Vagina (tissue), 2 donors: ENCODE measurements around the gene PDE4D. TPM values are rescaled to one million over a fixed set of nuclear protein-coding genes. Genes with fewer than 3 reads are reported as not detected.

Source experiments
- DNase-seq, 2 donors: peaks; one replicate each; pipeline ENCODE4 v3.0.0-alpha.2; 2017; ENCODE audit errors: extremely low spot score in 2 of 2
- H3K27ac ChIP-seq: fragments of 200-600 bp; sonication (generic); one replicate; pipeline ENCODE4 v1.5.1; 2019
- H3K27me3 ChIP-seq: fragments of 200-600 bp; sonication (generic); one replicate; pipeline ENCODE4 v1.5.1; 2019
- H3K36me3 ChIP-seq, 2 donors: fragments of 200-600 bp; sonication (generic); one replicate each; pipeline ENCODE4 v1.5.1; 2017 to 2019
- H3K4me1 ChIP-seq: fragments of 200-600 bp; sonication (generic); one replicate; pipeline ENCODE4 v1.5.1; 2019
- H3K4me3 ChIP-seq, 2 donors: fragments of 200-600 bp; sonication (generic); 1 replicate in 1 of 2; 2 replicates in 1 of 2; pipeline ENCODE4 v1.5.1; 2016 to 2019
- H3K9me3 ChIP-seq: fragments of 200-600 bp; sonication (generic); one replicate; pipeline ENCODE4 v1.5.1; 2019
- POLR2A ChIP-seq, 2 donors: fragments of 450-650 bp; IDR thresholded peaks; one replicate each; pipeline ENCODE4 v1.6.1; 2017; ENCODE audit warnings: antibody characterized with exemption in 2 of 2, mild to moderate bottlenecking in 2 of 2, moderate library complexity in 2 of 2
- POLR2AphosphoS5 ChIP-seq, 2 donors: sonication (generic); formaldehyde crosslinking; IDR thresholded peaks; one replicate each; pipeline ENCODE4 v1.9.0; 2017; ENCODE audit warnings: antibody characterized with exemption in 2 of 2, mild to moderate bottlenecking in 2 of 2, low read depth in 1 of 2; ENCODE audit not compliant: insufficient read depth in 1 of 2
- intact Hi-C: fragments of 100-400 bp; cut with DNase I; formaldehyde crosslinking; loops from one replicate; pipeline ENCODE4 v1.15.1; 2023
- total RNA-seq: library from RNA; depleted of rRNA; stranded (reverse); fragments of >200 nt; gene quantifications from one replicate; pipeline ENCODE4 v1.2.3, GENCODE V29; 2016
- TF ChIP-seq, protein P1 (sequence below), 3 experiments: fragments of 450-650 bp in 2 of 3; fragments of 200-600 bp in 1 of 3; sonication (generic) in 1 of 3; IDR thresholded peaks; one replicate each; pipeline ENCODE4 v1.5.1; 2017 to 2019; ENCODE audit warnings: antibody characterized with exemption in 3 of 3, mild to moderate bottlenecking in 2 of 3, moderate library complexity in 2 of 3

PDE4D gene
- total RNA-seq, 1 donor from 2014 or later, result 86.9 TPM

DNA sequence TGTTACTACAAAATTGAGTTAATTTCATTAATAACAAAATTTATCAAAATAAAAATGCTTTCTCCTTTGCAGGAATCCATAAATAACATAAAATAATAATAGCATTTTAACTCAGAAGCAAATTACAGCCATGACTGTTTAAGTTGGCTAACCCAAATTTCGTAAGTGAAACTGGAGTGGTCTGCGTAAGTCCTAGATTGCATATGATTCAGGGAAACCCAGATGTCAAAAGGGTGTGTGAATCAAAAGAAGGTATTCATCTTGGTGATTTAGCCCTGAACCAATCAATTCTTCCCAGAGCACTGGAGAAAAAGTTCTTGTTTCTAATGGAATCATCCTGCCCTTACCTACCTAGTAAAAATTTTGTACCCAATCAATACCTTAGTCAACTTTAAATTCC lies 763.1 kb downstream of the PDE4D start:
- Histone ChIP-seq H3K4me1 (peaks cover 45% of the 10 kb centered on the region), H3K9me3 (no peaks in the 10 kb centered on the region), H3K27me3 (no peaks in the 10 kb centered on the region), H3K36me3 (no peaks in the 10 kb centered on the region), H3K27ac (no peak overlapping the region), H3K4me3 (no peak overlapping the region)
- intact Hi-C loops, result no loop called here
- DNase-seq, result no peak
- TF ChIP-seq, protein P1, sequence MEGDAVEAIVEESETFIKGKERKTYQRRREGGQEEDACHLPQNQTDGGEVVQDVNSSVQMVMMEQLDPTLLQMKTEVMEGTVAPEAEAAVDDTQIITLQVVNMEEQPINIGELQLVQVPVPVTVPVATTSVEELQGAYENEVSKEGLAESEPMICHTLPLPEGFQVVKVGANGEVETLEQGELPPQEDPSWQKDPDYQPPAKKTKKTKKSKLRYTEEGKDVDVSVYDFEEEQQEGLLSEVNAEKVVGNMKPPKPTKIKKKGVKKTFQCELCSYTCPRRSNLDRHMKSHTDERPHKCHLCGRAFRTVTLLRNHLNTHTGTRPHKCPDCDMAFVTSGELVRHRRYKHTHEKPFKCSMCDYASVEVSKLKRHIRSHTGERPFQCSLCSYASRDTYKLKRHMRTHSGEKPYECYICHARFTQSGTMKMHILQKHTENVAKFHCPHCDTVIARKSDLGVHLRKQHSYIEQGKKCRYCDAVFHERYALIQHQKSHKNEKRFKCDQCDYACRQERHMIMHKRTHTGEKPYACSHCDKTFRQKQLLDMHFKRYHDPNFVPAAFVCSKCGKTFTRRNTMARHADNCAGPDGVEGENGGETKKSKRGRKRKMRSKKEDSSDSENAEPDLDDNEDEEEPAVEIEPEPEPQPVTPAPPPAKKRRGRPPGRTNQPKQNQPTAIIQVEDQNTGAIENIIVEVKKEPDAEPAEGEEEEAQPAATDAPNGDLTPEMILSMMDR (IDR thresholded peaks at IDR 0.05), result no peak
- TF ChIP-seq POLR2AphosphoS5 (IDR thresholded peaks at IDR 0.05; ENCODE audit: insufficient read depth in 1 of 2, low read depth in 1 of 2) (no peak), POLR2A (IDR thresholded peaks at IDR 0.05) (no peak)

DNA sequence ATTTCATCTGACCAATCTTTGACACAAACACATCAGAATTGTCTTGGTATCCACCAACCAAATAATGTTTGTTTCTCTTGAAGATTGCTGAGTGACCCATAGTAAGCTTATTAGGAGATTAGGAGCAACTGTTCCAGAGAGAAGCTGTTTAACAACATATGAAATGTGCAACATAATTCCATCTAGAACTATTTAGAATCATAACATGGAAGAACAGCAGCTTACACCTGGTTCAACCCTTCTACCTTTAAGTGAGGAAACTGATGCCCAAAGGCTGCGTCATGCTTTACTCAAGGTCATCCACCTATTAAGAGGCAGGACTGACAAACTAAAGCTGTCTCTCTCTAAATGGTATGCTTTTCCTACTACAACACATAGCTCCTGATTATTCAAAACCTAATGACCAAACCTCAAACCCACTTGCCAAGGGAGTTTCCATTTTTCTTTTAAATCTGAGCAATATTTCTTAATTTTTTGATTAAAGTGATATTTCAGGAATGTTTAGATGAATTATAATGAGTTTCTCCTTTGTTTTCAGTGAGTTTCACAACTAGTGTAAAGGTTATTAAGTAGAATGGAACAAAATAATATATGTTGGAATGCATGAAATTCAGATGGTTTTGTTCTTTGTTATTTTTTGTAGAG lies 764.8 kb downstream of the PDE4D start:
- H3K27ac ChIP-seq, result no peak overlapping the region
- peaks cover 33% of the 10 kb centered on the region for H3K4me1 ChIP-seq

DNA sequence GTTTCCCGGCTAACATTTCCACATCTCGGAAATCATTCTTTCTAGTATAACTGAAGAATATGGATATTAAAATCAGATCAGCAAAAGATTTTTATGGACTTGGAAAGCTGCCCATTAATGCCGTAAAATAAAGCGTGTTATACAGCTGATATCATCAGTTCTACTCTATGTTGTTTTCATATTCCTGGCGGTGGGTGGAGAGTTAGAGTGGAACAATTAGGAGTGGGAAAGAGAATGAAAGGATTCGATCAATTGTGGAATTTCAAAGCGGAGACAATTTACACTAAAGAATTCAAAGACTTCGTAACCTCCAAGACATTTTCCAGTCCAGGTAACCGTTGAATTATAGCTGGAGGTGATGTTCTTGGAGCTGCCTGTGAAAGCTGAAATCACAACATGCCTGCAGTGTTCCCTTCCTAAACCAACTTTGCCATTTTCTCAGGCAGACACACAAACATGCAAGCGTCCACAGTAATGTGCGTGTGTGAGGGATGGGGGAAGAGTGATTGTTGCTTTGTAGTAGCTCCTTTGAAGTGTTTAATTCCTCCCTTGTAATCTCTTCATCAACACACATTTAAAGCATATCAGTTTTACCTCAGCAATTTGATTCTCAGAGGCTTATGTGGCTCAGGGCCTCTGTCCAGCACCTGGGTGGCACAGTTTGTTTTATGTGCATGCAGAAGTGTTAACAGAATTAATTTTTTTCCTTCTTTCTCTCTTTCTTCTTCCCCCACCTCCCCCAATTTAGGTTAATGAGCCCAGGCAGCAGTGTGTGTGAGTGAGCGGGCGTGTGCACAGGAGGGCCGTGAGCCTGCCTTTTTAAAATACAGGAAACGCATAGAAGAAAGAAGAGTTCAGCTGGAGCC lies 766.6 kb downstream of the PDE4D start:
- Histone ChIP-seq H3K9me3 (no peaks in the 10 kb centered on the region), H3K4me3 (peak overlapping the region; percentile 35 to 44), H3K36me3 (no peaks in the 10 kb centered on the region), H3K4me1 (peaks cover 30% of the 10 kb centered on the region), H3K27me3 (no peaks in the 10 kb centered on the region), H3K27ac (peak overlapping the region; percentile 73)
- TF ChIP-seq POLR2A (IDR thresholded peaks at IDR 0.05) (no peak), POLR2AphosphoS5 (IDR thresholded peaks at IDR 0.05; ENCODE audit: insufficient read depth in 1 of 2, low read depth in 1 of 2) (no peak)
- TF ChIP-seq, protein P1 (IDR thresholded peaks at IDR 0.05), result no peak
- intact Hi-C loops, result no loop called here
- no peak for DNase-seq

More for the DNA sequence above, 764.8 kb downstream of the PDE4D start:
- intact Hi-C loops, result no loop called here
- no peak overlapping the region for H3K4me3 ChIP-seq
- no peak for TF ChIP-seq POLR2A (IDR thresholded peaks at IDR 0.05)
- TF ChIP-seq, protein P1 (IDR thresholded peaks at IDR 0.05), result no peak
- no peaks in the 10 kb centered on the region for H3K36me3 ChIP-seq
- no peaks in the 10 kb centered on the region for H3K9me3 ChIP-seq
- DNase-seq, result no peak
- H3K27me3 ChIP-seq, result no peaks in the 10 kb centered on the region

DNA sequence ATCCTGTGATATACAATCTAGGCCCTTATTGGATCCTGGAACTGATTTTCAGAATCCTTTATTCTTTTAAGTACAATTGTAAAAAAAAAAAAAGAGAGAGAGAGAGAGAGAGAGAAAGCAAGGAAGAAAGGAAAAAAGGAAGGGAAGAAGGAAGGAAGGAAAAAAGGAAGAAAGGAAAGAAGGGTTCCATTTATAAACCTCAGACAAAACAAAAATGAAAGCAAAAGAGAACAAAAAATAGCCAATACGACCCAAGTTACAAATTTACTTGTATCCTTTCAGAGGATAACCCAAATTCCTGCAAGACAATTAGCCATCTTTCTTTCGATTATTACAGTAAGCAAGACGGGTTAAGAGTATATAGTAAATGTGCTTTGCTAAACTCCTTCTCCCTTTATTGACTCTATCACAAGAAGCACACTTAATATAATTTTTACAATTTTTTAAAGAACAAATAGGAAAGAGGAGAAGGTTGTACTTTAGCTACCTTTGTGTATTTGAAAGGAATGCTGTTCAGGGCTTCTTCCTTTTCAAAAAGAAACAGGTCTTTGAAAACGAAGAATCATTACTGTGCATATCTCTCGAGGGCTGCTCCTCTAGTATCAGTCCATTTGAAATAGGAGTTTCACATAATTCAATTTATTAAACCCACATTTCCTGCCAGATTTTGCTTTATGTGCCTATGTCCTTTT lies 767.4 kb downstream of the PDE4D start:
- H3K36me3 ChIP-seq, result no peaks in the 10 kb centered on the region
- peak overlapping the region; percentile 73 for H3K27ac ChIP-seq
- H3K4me1 ChIP-seq, result peaks cover 30% of the 10 kb centered on the region
- TF ChIP-seq, protein P1 (IDR thresholded peaks at IDR 0.05), result no peak
- TF ChIP-seq POLR2A (IDR thresholded peaks at IDR 0.05), result no peak
- no peak for TF ChIP-seq POLR2AphosphoS5 (IDR thresholded peaks at IDR 0.05; ENCODE audit: insufficient read depth in 1 of 2, low read depth in 1 of 2)
- H3K9me3 ChIP-seq, result no peaks in the 10 kb centered on the region
- DNase-seq, result no peak
- H3K27me3 ChIP-seq, result no peaks in the 10 kb centered on the region
- H3K4me3 ChIP-seq, result peak overlapping the region; percentile 35 to 44
- intact Hi-C loops, result no loop called here
